HG03095 (cell line): Measurements from ENCODE around the gene SPATA17.

ENCODE experiments used
- ATAC-seq: cut with Tn5 transposase; IDR thresholded peaks from one replicate; pipeline ENCODE4 v1.9.1; 2021; ENCODE audit warnings: moderate library complexity; ENCODE audit not compliant: unreplicated experiment

The SPATA17 gene

DNA sequence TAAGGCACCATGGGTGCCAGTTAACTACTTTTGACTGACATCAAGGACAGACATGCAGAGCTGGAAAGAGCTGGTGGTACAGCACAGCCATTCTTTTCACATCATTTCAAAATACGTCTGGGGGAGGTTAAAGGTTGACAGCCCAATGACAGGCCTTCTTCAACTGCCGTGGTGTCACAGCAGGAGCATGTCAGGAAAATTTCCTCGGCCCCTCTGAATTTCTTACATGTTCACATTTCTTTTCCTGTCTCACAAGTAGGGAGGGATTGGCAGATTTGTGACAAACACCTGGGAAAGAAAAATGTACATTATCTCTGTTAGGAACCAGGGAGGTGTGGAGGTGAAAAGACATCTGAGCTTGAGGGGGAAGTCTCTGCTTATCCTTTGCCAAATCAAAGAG, 279.1 kb downstream of the SPATA17 start:
- no peak for ATAC-seq

DNA sequence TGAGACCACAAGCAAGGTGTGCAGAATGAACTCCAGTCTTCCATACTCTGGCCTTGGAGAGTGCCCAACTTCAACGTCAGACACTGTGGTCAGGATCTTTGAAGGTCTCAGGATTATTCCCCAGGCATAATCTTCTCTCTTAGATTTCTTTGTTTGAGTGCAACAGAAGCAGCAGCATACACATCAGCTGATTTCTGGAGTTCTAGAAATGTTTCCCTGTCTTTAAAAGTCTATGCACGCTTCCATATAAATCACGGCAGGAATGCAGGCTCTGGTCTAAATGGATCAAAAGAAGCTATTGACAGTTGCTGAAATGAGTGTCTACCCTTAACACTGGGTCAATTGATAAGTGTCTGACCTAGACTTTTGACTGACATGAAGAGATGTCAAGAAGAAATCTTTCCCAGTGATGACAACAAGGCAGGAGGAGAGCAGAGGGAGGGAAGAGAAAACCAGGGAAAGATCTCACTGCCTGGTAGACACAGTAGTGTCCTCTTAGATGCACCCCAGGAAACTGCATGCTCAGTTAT, 279.7 kb downstream of the SPATA17 start:
- ATAC-seq: no peak

DNA sequence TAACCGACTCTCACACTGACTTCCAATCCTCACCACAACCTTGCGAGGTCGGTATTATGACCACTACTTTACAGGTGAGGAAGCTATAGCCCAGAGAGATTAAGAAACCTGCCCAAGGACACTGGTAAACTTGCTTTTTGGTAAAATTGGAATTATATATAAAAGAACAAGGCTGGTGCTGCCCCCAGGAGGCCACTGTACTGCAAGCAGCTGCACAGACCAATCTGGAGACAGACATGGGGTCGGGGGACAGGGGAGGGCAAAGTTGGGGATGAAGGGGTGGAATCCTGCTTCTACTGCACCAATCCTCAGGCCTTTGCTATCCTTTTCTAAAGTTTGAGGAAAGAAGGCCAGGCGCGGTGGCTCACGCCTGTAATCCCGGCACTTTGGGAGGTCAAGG, 280.8 kb downstream of the SPATA17 start:
- no peak for ATAC-seq

DNA sequence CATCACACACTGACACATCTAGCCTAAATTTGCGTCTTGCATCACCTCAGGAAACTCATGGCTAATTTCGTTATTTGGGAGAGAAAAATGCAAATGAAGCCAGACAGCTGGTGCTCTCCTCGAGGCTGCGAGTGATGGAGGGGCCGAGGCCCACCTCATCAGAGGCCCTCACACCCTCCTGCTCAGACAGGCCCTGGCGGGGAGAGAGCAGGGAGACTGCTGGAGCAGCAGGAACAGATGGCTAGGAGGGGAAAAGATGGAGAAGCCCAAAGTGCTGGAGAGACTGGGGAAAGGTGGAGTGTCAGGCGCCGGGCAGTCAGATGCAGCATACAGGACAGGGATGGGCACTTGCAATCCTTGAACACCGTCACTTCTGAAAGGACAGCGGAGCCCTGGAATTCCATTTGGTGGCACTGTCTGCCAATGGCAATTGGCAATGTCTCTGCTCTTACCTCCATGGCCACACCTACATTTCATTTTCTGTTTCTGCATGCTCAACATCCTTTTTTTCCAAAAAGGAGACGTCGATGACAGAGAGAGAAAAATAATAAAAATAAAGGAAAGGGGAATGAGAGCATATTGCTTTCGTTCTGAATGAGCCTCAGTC, 286.2 kb downstream of the SPATA17 start:
- no peak for ATAC-seq

DNA sequence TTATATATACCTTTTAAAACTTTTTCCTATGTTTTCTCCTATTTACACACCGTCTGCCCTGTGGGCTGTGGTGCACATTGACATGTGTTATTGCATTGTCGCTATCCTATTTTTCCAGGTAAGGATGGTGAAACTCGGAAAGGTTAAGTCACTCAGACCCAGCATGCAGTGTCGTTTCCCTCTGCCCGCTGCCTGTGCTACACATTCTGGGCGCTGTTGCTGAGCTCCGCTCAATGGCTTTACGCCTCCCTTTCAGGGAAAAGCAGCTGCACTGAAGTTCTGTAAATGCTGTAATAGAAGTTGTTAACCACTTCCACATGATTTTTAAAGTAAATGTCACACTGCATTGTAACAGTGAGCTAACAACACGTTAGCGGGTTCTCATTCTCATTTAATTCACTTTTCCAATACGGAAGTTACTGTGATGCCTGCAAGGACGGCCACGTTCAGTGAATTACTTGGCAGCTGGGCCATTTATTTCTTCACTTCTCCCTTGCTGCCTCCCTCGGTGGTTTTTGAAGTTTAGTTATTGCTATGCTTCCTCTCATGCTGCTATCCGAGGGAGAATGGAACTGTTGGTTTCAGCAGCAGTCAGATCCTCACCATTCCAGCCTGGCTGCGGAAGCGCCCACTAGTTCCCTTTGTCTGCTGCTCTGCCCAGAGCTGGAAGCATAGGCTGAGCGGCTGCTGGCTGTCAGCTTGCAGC, 288.7 kb downstream of the SPATA17 start:
- ATAC-seq: no peak
